GM19463 (cell line): ENCODE measurements around the gene MLPH.

Experiments
- ATAC-seq: cut with Tn5 transposase; IDR thresholded peaks from one replicate; pipeline ENCODE4 v1.9.1; 2021; ENCODE audit warnings: mild to moderate bottlenecking, moderate library complexity; ENCODE audit not compliant: unreplicated experiment

Gene MLPH

DNA sequence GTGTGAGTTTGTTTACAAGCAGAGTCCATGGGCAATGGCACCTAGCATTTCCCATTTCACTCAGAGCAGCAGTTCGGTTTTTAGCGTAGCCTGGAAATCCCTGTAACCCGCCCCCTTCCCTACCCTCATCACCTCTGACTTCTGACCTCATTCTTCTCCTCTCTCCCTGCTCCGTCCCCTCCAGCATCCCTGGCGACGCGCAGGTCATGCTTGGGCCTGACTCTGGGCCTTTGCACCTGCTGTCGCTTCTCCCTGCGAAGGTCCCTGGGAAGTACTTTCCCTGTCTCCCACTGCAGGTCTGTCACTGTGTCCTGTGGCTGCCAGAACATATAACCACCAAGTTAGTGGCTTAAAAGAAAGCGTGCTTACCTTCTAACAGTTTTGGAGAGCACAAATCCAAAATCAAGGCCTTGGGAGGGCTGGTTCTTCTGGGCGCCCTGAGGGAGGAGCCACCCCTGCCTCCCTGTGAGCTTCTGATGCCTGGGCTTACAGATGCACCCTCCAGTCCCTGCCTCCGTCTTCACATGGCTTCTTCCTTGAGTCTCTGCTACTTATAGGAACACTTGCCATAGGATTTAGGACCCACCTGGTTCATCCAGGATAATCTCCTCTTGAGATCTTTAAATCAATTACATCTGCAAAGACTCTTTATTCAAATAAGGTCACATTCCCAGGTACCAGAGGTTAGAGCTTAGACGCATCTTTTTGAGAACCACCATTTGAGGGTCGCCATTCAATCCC lies 111.6 kb downstream of the MLPH start:
- no peak for ATAC-seq

DNA sequence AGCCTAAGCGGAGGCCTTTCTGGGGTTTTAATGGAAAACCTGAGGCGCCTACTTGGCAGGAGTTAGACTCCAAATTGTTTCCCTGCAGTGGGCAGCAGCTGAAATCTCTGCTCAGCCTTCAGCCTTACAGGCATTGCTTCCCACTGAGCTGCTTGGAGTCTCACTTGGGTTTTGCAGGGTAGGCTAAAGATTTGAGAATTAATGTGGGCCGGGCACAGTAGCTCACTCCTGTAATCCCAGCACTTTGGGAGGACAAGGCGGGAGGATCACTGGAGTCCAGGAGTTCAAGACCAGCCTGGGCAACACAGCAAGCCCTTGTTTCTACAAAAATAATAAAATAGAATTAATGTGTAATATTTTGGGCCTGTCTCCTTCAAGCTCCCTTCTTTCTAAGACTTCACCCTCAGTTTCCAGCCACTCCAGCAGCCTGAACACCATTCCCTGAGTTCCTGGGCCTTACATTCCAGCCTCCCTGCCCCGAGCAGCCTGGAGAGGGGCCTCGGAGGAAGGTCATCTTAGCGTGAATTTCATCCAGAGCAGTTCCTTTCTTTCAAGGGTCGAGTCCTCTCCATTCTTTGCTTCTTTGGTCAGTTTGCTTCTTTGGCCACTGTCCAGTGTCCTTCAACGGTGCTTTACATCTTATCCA lies 112.5 kb downstream of the MLPH start:
- no peak for ATAC-seq

DNA sequence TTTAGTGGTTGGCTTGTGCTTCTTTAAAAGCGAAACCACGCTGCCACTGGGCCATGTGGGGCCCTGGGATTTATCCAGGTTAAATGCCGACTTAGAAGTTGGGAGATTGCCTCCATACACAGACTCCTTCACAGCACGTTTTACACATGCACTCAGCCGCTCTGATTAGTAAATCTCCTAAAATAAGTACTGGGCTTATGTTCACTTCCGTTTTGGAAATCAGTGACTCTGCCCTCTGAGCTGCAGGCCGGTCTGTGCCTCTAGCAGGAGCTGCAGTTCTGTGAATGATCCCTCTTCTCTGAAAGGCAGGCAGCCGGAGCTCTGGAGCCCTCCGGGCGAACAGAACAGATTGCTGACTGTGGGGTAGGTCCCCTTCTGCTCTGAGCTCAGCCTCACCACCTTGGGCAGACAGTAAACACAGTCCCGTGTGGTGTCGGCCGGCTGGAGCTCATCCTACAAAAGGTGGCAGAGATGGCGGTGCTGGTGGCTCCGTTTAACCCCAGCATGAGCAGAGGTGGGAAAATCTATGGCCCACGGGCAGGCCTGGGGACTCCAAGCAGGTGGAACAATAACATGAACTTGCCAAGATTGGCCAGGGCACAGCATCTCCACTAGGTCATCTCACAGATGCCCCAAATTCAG lies 113.3 kb downstream of the MLPH start:
- ATAC-seq: no peak

DNA sequence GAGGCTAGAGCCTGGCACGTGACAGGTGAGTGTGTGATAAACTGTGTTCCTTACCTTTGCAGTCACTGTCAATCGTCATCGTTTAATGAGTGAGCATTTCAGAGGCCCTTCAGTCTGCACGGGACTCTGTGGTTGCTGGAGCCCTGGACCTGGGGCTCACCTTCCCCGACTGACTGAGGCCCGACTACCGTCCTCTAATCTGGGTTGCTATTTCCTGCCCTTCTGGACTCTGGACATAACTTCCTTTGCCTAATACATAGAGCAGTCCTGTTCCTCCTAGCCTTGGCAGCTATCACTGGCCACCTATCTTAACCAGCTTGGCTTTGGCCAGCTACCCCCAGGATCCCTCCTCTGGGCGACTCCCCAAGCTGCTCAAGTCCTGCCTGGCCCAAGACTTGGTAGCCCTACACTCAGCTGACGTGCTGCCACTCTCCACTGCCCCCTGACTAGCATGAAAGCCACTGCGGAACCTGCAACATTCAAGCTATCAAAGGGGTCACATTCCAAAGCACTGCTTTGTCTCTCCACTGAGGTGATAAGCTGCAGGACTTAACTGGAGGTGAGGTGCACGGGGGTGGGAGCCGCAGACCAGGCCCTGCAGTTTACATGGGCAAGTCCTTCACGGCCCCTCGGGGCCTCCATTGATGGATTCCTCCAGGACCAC lies 114.5 kb downstream of the MLPH start:
- ATAC-seq: no peak

DNA sequence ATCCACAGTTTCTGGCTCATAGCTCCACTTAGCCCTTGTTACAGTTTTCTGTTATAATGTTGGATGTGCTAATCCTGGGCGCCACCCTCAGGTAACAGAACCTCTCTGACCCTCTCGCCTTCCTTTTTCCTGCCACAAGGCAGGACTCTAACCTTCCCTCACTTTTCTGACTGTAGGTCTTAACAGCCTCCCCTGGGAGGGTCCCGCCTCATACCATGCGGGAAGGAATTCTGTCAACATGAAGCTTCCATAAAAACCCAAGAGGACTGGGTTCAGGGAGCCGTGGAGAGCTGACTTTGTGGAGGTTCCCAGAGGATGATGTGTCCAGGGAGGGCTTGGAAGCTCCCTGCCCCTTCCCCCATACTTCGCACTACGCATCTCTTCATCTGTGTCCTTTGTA lies 115.4 kb downstream of the MLPH start:
- ATAC-seq: no peak

DNA sequence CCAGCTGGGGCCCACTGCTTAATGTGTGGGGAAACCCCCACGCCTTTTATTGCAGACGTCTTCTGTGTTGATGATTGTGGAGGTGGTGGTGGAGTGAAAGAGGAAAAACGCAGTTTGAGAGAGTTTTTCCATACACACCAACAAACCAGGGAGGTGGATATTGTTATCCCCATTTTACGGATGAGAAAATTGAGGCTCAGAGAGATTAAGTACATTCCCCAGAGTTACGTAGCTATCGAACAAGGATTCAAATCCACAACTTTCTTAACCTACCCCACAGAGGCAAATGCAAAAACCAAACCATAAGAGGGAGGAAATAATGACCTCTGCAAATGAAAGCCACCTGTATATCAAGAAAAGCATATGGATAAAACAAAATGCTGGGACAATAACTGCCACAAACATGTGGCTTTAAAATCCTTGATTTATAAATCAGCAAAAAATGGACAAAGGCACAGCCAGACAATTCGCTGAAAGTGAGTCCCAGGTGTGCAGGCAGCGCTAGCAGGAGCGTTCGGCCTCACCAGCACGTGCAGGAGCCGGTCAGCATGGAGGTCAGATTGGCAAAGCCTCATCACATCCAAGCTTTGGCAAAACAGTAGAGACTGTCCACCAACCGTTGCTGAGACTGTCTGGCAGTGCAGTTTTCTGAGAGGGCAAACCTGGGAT lies 116.1 kb downstream of the MLPH start:
- ATAC-seq: no peak

DNA sequence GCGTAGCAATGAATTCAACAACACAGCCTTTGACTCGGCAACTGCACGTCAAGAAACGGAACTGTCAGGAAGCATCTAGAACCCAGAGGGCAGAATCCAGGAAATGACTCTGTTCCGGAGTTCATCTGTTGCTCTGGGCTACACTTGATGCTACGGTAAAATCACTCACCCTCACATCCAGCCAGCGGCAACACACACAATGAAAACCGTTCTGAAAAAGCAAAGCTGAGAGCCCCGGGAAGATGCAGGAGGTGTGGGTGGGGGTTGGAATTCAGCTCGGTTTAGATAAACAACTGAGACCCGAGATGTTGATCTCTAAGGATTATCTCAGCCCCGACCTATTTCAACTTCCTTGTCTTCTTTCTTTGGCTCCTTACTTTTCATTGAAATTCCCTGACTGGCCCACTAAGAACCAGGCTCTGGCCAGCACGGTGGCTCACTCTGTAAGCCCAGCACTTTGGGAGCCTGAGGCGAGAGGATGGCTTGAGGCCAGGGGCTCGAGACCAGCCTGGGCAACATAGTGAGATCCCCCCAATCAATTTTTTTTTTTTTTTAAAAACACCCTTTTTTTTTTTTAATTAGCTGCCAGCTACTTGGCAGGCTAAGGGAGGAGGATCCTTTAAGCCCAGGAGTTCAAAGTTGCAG lies 116.8 kb downstream of the MLPH start:
- ATAC-seq: no peak

DNA sequence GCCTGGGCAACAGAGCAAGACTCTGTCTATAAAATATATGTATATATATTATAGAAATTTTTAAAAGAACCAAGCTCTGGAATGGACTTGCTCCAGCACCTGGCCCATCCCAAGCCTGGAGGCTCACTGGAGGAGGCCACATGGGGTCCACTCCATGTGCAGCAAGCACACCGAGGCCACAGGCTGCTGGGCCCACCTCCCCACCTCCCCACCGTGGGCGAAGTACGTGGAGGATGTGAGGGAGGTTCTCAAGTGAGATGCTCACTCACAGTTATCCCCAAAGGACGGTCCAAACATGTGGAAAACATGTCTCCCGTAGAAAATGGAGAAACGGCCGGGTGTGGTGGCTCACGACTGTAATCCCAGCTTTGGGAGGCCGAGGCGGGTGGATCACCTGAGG lies 117.3 kb downstream of the MLPH start:
- no peak for ATAC-seq
